Neutrophil (primary cell): Measurements from ENCODE around the gene KCNQ5.
"Not testable (repeated sequence)": the region's sequence is repeated elsewhere in the genome, so short reads cannot be mapped to it uniquely, and the experiment has no call there.

ENCODE experiments used
- H3K27ac ChIP-seq: fragments of 200-600 bp; sonication (generic); 2 replicates; pipeline ENCODE4 v1.5.1; 2016; ENCODE audit warnings: mild to moderate bottlenecking, moderate library complexity
- H3K27me3 ChIP-seq: fragments of 200-600 bp; sonication (generic); 2 replicates; pipeline ENCODE4 v1.6.0; 2016; ENCODE audit warnings: mild to moderate bottlenecking
- H3K36me3 ChIP-seq: fragments of 200-600 bp; sonication (generic); 2 replicates; pipeline ENCODE4 v1.5.1; 2017
- H3K4me1 ChIP-seq, 2 experiments: fragments of 200-600 bp in 1 of 2; sonication (generic) in 1 of 2; 1 replicate in 1 of 2; 2 replicates in 1 of 2; pipeline versions ENCODE4 v1.5.1 to v1.6.1; 2013 to 2016; ENCODE audit warnings: low read depth in 1 of 2, low read length in 1 of 2, mild to moderate bottlenecking in 1 of 2, moderate library complexity in 1 of 2; ENCODE audit not compliant: control insufficient read depth in 1 of 2, insufficient read depth in 1 of 2
- H3K4me3 ChIP-seq, 2 experiments: fragments of 200-600 bp in 1 of 2; sonication (generic) in 1 of 2; 1 replicate in 1 of 2; 2 replicates in 1 of 2; pipeline ENCODE4 v1.5.1; 2013 to 2016; ENCODE audit warnings: low read depth in 1 of 2, low read length in 1 of 2, mild to moderate bottlenecking in 1 of 2, moderate library complexity in 1 of 2
- H3K9me3 ChIP-seq: fragments of 200-600 bp; sonication (generic); 2 replicates; pipeline ENCODE4 v1.5.1; 2016
- TF ChIP-seq, protein P1 (sequence below): fragments of 200-600 bp; sonication (generic); IDR thresholded peaks from 2 replicates; pipeline ENCODE4 v1.5.1; 2016; ENCODE audit warnings: antibody characterized with exemption

KCNQ5 gene

DNA sequence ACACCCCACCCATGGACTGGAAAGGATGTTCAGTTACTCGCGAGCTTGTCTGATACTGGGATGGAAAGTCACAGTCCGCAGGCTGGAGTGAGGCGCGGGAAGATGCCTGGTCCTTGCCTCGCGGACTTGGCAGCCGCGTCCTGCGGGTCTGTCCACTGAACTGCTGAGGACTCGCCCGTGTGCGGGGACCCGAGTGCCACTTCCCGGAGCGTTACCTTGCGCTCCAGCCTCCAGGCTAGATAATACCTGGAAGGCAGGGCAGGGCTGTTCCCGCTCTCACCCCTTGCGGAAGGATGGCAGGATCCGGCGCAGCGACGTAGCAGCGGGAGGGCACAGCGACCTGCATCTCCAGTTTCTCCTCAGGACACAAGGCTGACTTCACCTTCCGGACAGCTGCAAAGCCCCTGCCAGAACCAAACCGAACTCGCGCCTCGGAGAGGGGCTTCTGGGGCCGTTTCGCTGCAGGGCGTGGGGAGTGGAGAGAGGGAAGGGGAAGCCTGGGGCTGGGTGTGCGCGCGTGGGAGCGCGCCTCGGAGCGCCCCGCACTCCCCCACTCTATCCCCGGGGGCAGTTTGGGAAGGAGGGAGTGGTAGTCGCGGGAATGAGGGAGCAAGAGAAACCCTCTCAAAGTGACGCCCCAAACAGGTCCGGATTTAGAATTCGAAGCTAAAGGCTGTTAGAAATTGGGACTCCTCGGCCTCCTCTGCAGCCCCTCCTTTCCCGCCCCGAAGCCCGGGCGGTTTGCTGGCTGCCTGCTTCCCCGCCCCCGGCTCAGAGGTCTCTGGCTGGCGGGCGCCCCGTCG, at the start of gene KCNQ5:
TSS of gene KCNQ5 (plus strand) at position 774 of the 803 bp plus-strand sequence.
- Histone ChIP-seq H3K27me3 (peaks cover 20% of the 10 kb centered on the region), H3K4me1 (peaks cover 36 to 42% of the 10 kb centered on the region in 2 experiments), H3K9me3 (no peaks in the 10 kb centered on the region), H3K4me3 (peak within 1 kb of the TSS; percentile 60), H3K36me3 (no peaks in the 10 kb centered on the region), H3K27ac (no peak within 1 kb of the TSS)
- TF ChIP-seq, protein P1, sequence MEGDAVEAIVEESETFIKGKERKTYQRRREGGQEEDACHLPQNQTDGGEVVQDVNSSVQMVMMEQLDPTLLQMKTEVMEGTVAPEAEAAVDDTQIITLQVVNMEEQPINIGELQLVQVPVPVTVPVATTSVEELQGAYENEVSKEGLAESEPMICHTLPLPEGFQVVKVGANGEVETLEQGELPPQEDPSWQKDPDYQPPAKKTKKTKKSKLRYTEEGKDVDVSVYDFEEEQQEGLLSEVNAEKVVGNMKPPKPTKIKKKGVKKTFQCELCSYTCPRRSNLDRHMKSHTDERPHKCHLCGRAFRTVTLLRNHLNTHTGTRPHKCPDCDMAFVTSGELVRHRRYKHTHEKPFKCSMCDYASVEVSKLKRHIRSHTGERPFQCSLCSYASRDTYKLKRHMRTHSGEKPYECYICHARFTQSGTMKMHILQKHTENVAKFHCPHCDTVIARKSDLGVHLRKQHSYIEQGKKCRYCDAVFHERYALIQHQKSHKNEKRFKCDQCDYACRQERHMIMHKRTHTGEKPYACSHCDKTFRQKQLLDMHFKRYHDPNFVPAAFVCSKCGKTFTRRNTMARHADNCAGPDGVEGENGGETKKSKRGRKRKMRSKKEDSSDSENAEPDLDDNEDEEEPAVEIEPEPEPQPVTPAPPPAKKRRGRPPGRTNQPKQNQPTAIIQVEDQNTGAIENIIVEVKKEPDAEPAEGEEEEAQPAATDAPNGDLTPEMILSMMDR: no peak

GRCh38 chr6:72579865-72580264, 42.0 kb upstream of the KCNQ5 start:
- H3K27me3 ChIP-seq: no peaks in the 10 kb centered on the region
- peak overlapping the region; percentile 16 for H3K27ac ChIP-seq
- peaks cover 11 to 13% of the 10 kb centered on the region in 2 experiments for H3K4me1 ChIP-seq
- H3K4me3 ChIP-seq: no peak overlapping the region
- no peaks in the 10 kb centered on the region for H3K9me3 ChIP-seq
- no peaks in the 10 kb centered on the region for H3K36me3 ChIP-seq
- TF ChIP-seq, protein P1: no peak

- Histone ChIP-seq H3K9me3 (no peaks in the 10 kb centered on the region), H3K27ac (peak overlapping the region; percentile 16), H3K36me3 (no peaks in the 10 kb centered on the region), H3K4me3 (no peak overlapping the region), H3K27me3 (no peaks in the 10 kb centered on the region), H3K4me1 (peaks cover 11 to 13% of the 10 kb centered on the region in 2 experiments)
- TF ChIP-seq, protein P1: no peak
These were observed 41.5 kb upstream of the KCNQ5 start for GRCh38 chr6:72580281-72580940.

DNA sequence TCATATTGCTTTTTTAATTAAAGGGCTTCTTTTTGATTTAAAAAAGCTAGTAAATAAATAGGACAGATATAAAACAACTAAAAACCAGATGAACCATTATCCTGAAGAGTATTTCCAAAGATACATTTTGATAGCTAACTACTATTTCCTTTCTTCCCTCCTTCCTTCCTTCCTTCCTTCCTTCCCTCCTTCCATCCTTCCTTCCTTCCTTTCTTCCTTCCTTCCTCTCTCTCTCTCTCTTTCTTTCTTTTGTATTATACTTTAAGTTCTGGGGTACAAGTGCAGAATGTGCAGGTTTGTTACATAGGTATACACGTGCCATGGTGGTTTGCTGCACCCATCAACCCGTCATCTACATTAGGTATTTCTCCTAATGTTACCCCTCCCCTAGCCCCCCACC, 40.9 kb upstream of the KCNQ5 start:
- H3K36me3 ChIP-seq, H3K9me3 ChIP-seq, H3K27me3 ChIP-seq, H3K4me3 ChIP-seq, H3K27ac ChIP-seq: not testable (repeated sequence)
- peaks cover 11 to 13% of the 10 kb centered on the region in 2 experiments for H3K4me1 ChIP-seq

GRCh38 chr6:72588155-72588554, 33.7 kb upstream of the KCNQ5 start:
- no peaks in the 10 kb centered on the region for H3K27me3 ChIP-seq
- no peak overlapping the region for H3K4me3 ChIP-seq

More at GRCh38 chr6:72588155-72588554, 33.7 kb upstream of the KCNQ5 start:
- TF ChIP-seq, protein P1: no peak
- H3K4me1 ChIP-seq: no peaks in the 10 kb centered on the region
- H3K9me3 ChIP-seq: no peaks in the 10 kb centered on the region
- no peaks in the 10 kb centered on the region for H3K36me3 ChIP-seq
- H3K27ac ChIP-seq: no peak overlapping the region
